H1 (cell line): Measurements from ENCODE around the gene STXBP5L. TPM values are rescaled to one million over a fixed set of nuclear protein-coding genes. Genes with fewer than 3 reads are reported as not detected.

ENCODE experiments used
- SIRT6 ChIP-seq: IDR thresholded peaks from one replicate; pipeline ENCODE4 v1.7.1; 2012; ENCODE audit warnings: low read length, inconsistent platforms
- polyA plus RNA-seq, 7 experiments: library from polyadenylated mRNA; depleted of rRNA in 3 of 7; stranded (reverse) in 5 of 7; unstranded in 2 of 7; fragments of >200 nt in 5 of 7; fragments of 200-250 nt in 2 of 7; gene quantifications; 1 replicate in 5 of 7; 2 replicates in 1 of 7; 4 replicates in 1 of 7; pipeline versions ENCODE4 v1.2.1 to v1.2.3, GENCODE V29; 2011 to 2013; ENCODE audit warnings: missing spikeins in 2 of 7, mixed read lengths in 2 of 7
- total RNA-seq: library from RNA; stranded (reverse); fragmentation: NEBNext Ultra II Directional; extraction: Animal tissue kit (Norgen Biotek cat#: 25700); gene quantifications from 2 replicates; pipeline ENCODE4 v1.2.1, GENCODE V29; 2021

Gene STXBP5L
- total and polyA plus RNA-seq, 2 of the 8 experiments (the other 6 are each of a cell fraction or from before 2014, with no cell fraction given): 2.0 to 6.0 TPM

DNA sequence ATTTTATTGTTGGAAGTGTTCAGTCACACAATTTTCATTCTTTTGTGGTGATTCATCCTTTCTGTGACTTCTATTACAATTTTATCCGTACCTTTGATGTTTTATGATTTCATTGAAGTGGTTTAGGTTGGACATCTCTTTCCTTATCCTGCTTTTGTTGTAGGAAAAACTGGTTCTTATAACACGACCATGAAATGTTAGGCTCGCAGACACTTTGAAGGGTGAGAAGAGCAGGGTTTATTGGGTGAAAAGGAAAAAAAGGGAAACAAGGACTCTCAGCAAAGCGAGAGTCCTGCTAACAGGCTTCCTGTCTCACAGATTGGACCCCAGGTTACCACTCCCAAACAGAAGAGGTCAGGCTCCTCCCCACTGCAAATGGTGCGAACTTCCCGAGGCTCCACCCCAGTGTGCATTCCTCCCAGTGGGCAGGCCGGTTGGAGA is 257.4 kb downstream of the STXBP5L start (continued):
- no peak for TF ChIP-seq SIRT6
